Smooth muscle cell (in vitro differentiated cells): ENCODE measurements around the gene PBX2. TPM values are rescaled to one million over a fixed set of nuclear protein-coding genes. Genes with fewer than 3 reads are reported as not detected.

Experiments used
- DNase-seq: peaks from one replicate; lab custom pipeline; 2025; ENCODE audit not compliant: unreplicated experiment; lab: John Stamatoyannopoulos, UW
- H2AFZ ChIP-seq: fragments of 200-600 bp; sonication (generic); 2 replicates; pipeline ENCODE4 v1.6.0; 2016; ENCODE audit warnings: antibody characterized with exemption, low read depth, mild to moderate bottlenecking
- H3F3A ChIP-seq: fragments of 200-600 bp; sonication (generic); 2 replicates; pipeline ENCODE4 v1.6.0; 2017; ENCODE audit warnings: antibody characterized with exemption, low read depth
- H3K27ac ChIP-seq: fragments of 200-600 bp; sonication (generic); 2 replicates; pipeline ENCODE4 v1.5.1; 2016; ENCODE audit warnings: low read depth, mild to moderate bottlenecking
- H3K27me3 ChIP-seq: fragments of 200-600 bp; sonication (generic); 2 replicates; pipeline ENCODE4 v1.6.1; 2016; ENCODE audit warnings: low read depth, mild to moderate bottlenecking
- H3K36me3 ChIP-seq: fragments of 200-600 bp; sonication (generic); 2 replicates; pipeline ENCODE4 v1.5.1; 2016; ENCODE audit warnings: low read depth
- H3K4me1 ChIP-seq: fragments of 200-600 bp; sonication (generic); 2 replicates; pipeline ENCODE4 v1.5.1; 2016; ENCODE audit warnings: low read depth
- H3K4me2 ChIP-seq: fragments of 200-600 bp; sonication (generic); 2 replicates; pipeline ENCODE4 v1.6.0; 2016; ENCODE audit warnings: mild to moderate bottlenecking
- H3K4me3 ChIP-seq: fragments of 200-600 bp; sonication (generic); 2 replicates; pipeline ENCODE4 v1.5.1; 2016; ENCODE audit warnings: mild to moderate bottlenecking
- H3K79me2 ChIP-seq: fragments of 200-600 bp; sonication (generic); 2 replicates; pipeline ENCODE4 v1.6.0; 2016; ENCODE audit warnings: low read depth, mild to moderate bottlenecking
- H3K9ac ChIP-seq: fragments of 200-600 bp; sonication (generic); 2 replicates; pipeline ENCODE4 v1.6.0; 2016; ENCODE audit warnings: low read depth
- H3K9me3 ChIP-seq: fragments of 200-600 bp; sonication (generic); replicated peaks from 2 replicates; pipeline ENCODE4 v1.5.1; 2016; ENCODE audit warnings: low read depth
- H4K20me1 ChIP-seq: fragments of 200-600 bp; sonication (generic); 2 replicates; pipeline ENCODE4 v1.6.0; 2016; ENCODE audit warnings: low read depth
- WGBS: methylation state at CpG from one replicate; pipeline ENCODE4 v1.1.7; 2016; ENCODE audit warnings: low lambda C conversion rate; 5-methylcytosine and 5-hydroxymethylcytosine counted together
- polyA plus RNA-seq: library from polyadenylated mRNA; unstranded; fragments of >200 nt; fragmentation: Nextera tagmentation; extraction: Ambion mirVana; gene quantifications from 2 replicates; pipeline ENCODE4 v1.2.1, GENCODE V29; 2016
- total RNA-seq: library from RNA; depleted of rRNA; stranded (reverse); fragments of >200 nt; gene quantifications from 2 replicates; pipeline ENCODE4 v1.2.3, GENCODE V29; 2014
- TF ChIP-seq, protein P1 (sequence below): fragments of 200-600 bp; sonication (generic); IDR thresholded peaks from 2 replicates; pipeline ENCODE4 v1.5.1; 2017; ENCODE audit warnings: borderline replicate concordance, mild to moderate bottlenecking, antibody characterized with exemption; ENCODE audit not compliant: insufficient read depth, poor library complexity, severe bottlenecking

Gene PBX2
- total and polyA plus RNA-seq, 2 experiments from 2014 or later = 14.0 to 43.6 TPM

DNA sequence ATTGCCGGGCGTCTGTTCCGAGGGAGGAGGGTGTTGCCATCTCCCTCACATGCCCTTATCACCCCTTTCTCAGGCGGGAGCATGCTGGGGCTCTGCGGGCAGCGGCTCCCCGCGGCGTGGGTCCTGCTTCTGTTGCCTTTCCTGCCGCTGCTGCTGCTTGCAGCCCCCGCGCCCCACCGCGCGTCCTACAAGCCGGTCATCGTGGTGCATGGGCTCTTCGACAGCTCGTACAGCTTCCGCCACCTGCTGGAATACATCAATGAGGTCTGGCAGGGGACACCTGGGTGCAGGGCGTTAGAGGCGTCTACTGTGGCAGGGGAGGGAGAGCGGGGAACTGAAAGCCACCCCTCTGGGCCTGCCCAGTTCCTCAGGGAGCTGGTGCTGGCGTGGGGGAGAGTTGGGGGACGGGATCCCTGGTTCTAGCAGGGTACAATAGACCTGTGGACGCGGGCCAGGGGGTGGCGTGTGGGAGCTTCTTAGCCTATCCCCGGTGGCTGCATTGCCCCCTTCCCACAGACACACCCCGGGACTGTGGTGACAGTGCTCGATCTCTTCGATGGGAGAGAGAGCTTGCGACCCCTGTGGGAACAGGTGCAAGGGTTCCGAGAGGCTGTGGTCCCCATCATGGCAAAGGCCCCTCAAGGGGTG lies 35.4 kb downstream of the PBX2 start:
- 15% methylated on average over 33 of the region's 34 CpGs for WGBS
- Histone ChIP-seq H3K36me3 (no peaks in the 10 kb centered on the region), H3F3A (no peaks in the 10 kb centered on the region), H3K4me2 (peak overlapping the region; percentile 90), H3K79me2 (peaks cover 10% of the 10 kb centered on the region), H3K9me3 (no peaks in the 10 kb centered on the region), H3K27me3 (peaks cover 18% of the 10 kb centered on the region), H3K9ac (peak overlapping the region; percentile 87), H3K4me1 (peaks cover 18% of the 10 kb centered on the region), H3K4me3 (peak overlapping the region; percentile 85), H3K27ac (peak overlapping the region; percentile 91), H4K20me1 (no peaks in the 10 kb centered on the region), H2AFZ (peak overlapping the region; percentile 82)
- DNase-seq = peak; percentile 52
- TF ChIP-seq, protein P1, sequence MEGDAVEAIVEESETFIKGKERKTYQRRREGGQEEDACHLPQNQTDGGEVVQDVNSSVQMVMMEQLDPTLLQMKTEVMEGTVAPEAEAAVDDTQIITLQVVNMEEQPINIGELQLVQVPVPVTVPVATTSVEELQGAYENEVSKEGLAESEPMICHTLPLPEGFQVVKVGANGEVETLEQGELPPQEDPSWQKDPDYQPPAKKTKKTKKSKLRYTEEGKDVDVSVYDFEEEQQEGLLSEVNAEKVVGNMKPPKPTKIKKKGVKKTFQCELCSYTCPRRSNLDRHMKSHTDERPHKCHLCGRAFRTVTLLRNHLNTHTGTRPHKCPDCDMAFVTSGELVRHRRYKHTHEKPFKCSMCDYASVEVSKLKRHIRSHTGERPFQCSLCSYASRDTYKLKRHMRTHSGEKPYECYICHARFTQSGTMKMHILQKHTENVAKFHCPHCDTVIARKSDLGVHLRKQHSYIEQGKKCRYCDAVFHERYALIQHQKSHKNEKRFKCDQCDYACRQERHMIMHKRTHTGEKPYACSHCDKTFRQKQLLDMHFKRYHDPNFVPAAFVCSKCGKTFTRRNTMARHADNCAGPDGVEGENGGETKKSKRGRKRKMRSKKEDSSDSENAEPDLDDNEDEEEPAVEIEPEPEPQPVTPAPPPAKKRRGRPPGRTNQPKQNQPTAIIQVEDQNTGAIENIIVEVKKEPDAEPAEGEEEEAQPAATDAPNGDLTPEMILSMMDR = peak; percentile 33

DNA sequence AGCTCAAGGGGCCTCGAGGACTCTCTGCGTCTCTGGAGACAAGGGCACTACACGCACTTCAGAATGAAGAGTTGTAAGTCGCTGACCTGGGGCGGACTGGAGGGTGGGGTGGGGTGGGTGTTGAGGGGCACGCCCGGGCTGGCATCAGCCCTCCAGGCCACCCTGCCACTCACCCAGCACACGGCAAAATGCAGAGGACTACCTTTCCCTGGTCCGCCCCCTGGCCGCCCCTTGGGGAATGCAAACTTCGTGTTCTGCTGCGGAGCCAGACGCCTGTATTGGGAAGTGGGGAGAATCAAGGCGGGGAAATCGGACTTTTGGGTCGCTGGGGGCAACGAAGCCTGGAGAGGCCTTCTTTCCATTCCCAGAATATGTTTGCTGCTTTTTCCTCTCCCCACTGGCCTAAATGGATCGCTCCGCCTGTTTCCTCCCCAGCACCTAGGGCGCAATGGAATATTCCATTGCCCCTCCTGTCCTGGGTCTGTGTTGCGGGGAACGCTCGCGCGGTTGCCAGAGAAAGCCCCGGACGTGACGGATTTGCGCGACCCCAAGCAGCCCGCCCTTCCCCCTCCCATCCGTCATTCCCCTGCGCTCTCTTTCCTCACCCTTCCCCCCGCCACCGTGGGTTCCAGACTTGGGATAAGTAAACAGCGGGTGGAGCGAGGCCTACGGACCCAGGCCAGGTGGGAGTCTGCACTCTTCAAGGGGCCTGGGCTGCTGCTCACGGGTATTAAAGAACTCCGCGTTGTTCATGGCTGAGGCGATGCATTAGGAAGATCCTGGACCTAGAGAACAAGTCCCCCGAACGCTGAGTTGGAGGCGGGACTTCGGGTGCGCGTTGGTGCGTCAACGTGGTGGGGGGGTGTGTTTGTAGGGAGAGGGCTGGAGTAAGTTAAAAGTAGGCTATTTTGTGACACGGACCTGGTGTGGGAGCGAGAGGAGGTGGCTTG lies 36.2 kb downstream of the PBX2 start, which contains the start of gene PPT2:
Gene PPT2, plus strand, starts transcription at position 578 of the 950 bp plus-strand sequence. CDS start 454 bp downstream, outside the sequence.
- TF ChIP-seq, protein P1 = no peak
- peak within 1 kb of the TSS; percentile 85 for H3K4me3 ChIP-seq
- H3K9me3 ChIP-seq = no peaks in the 10 kb centered on the region
- peaks cover 18% of the 10 kb centered on the region for H3K4me1 ChIP-seq
- peak; percentile 73 for DNase-seq
- no peaks in the 10 kb centered on the region for H3K36me3 ChIP-seq
- H3K27ac ChIP-seq = peak within 1 kb of the TSS; percentile 91
- no peaks in the 10 kb centered on the region for H3F3A ChIP-seq
- peak within 1 kb of the TSS; percentile 87 for H3K9ac ChIP-seq
- H3K27me3 ChIP-seq = peaks cover 26% of the 10 kb centered on the region
- H4K20me1 ChIP-seq = no peaks in the 10 kb centered on the region
- under 1% methylated on average over 50 of the region's 52 CpGs for WGBS
- peak within 1 kb of the TSS; percentile 82 for H2AFZ ChIP-seq
- peaks cover 10% of the 10 kb centered on the region for H3K79me2 ChIP-seq
- H3K4me2 ChIP-seq = peak within 1 kb of the TSS; percentile 90

DNA sequence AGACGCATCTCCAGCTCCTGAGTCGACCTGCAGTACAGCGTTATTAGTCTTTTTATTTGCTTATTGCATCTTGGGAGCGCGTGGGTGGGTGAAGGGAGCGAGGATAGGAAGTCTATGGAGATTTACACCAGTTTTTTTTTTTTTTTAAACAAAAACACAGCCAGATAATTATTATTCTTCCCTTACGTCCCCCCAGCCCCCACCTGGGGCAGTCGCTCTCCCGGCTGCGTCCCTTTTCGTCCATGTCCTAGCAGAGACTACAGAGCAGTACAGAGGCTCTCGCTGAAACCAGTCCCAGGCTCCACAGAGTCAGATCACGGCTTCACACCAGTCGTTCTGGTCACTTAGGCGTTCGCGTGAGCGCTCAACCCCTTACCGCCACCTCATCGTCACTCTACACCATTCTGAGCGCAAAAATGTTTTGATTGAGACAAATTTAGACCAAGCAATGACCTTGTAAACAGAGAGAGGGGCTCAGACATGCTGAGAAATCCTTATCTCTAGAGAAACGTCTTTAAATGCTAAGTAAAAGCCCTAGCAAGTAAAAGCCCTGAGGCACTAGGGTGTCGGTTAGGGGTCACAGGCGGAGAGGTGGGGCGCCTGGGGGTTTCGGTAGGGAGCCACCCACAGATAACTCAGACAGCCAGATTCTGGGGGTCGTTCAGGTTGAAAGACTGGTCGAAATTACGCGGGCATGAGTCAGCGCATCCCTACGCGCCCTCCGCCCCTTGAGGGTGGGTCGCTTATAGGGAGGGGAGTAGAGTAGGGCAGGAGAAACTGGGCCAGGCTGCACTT lies 37.0 kb downstream of the PBX2 start:
- H3K9ac ChIP-seq = peak overlapping the region; percentile 87
- H3K36me3 ChIP-seq = no peaks in the 10 kb centered on the region
- peak overlapping the region; percentile 20 for H2AFZ ChIP-seq
- TF ChIP-seq, protein P1 = no peak
- WGBS = 5% methylated on average over 35 of the region's 35 CpGs
- peaks cover 26% of the 10 kb centered on the region for H3K27me3 ChIP-seq
- H3K27ac ChIP-seq = peak overlapping the region; percentile 91
- H3K4me2 ChIP-seq = peak overlapping the region; percentile 90
- peaks cover 18% of the 10 kb centered on the region for H3K4me1 ChIP-seq
- H4K20me1 ChIP-seq = no peaks in the 10 kb centered on the region
- no peaks in the 10 kb centered on the region for H3K9me3 ChIP-seq
- DNase-seq = peak; percentile 27
- peaks cover 10% of the 10 kb centered on the region for H3K79me2 ChIP-seq
- H3K4me3 ChIP-seq = peak overlapping the region; percentile 85
- no peaks in the 10 kb centered on the region for H3F3A ChIP-seq
